ENCODE measurements around the gene SCD. TPM values are rescaled to one million over a fixed set of nuclear protein-coding genes. Genes with fewer than 3 reads are reported as not detected.
A peak's percentile ranks its signal among the peaks of the same experiment; 100 is the strongest.

Gene SCD
- total and polyA plus RNA-seq, 7 donors, result 4.2 to 199 (median 13.6) TPM

DNA sequence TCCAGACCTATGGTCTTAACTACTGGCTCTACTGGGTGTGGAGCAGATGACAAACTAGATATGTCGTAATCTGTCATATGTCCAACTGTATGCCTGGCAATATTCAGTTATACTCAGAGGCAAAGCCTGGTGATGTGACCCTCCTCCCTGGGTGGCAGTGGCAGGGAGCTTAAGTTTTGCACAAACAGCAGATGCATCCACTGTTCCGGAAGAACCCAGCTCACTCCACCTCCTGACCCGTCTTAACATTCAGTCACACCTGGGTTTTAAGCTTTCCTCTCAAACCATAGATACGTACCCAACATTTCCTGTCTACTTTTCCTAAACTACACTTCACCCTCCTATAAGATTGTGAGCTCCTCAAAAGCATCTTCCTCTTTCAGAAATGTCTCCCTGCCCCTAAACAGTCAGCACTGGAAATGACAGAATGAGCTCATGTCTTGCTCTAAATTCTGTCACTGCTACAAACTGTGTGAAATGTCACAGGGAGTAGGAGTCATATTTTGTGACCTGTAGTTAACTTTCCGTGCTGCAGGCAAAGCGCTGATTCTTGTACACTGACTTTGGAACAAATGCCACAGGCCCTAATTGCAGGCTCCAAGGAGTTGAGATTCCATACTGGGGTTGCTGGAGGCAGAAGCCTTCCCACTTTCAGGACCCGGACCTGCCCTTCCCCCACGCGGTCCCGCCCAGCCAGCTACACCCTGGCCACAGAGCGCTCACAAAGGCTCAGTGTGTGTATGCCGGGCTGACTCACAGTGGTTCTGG, 23.9 kb downstream of the SCD start:
- no peaks in the 10 kb centered on the region for H3K36me3 ChIP-seq
- H3K27me3 ChIP-seq, result no peaks in the 10 kb centered on the region
- no peaks in the 10 kb centered on the region for H3K9me3 ChIP-seq
- intact Hi-C loops (cut with DNase I), result loop anchor here (5.0 kb wide), 2 partner anchors 34 to 84 kb away; partner anchors contain the start of gene BLOC1S2
- peak overlapping the region; percentile 66 to 97 (median 80) for H3K27ac ChIP-seq
- no peak overlapping the region for H3K4me3 ChIP-seq
- H3K4me1 ChIP-seq, result peaks cover 0 to 31% (median 28%) of the 10 kb centered on the region in 4 donors
- peak; percentile 85 for DNase-seq
- 5 to 22% methylated on average over 12 of the region's 12 CpGs for WGBS, 2 donors
- TF ChIP-seq EP300 (IDR thresholded peaks at IDR 0.05) (no peak), POLR2A (IDR thresholded peaks at IDR 0.05) (peak in 1 of 2 donors; percentile 47), POLR2AphosphoS5 (IDR thresholded peaks at IDR 0.05) (peak in 3 of 4 donors; percentile 50 to 53 (median 52))
- TF ChIP-seq, protein P1, sequence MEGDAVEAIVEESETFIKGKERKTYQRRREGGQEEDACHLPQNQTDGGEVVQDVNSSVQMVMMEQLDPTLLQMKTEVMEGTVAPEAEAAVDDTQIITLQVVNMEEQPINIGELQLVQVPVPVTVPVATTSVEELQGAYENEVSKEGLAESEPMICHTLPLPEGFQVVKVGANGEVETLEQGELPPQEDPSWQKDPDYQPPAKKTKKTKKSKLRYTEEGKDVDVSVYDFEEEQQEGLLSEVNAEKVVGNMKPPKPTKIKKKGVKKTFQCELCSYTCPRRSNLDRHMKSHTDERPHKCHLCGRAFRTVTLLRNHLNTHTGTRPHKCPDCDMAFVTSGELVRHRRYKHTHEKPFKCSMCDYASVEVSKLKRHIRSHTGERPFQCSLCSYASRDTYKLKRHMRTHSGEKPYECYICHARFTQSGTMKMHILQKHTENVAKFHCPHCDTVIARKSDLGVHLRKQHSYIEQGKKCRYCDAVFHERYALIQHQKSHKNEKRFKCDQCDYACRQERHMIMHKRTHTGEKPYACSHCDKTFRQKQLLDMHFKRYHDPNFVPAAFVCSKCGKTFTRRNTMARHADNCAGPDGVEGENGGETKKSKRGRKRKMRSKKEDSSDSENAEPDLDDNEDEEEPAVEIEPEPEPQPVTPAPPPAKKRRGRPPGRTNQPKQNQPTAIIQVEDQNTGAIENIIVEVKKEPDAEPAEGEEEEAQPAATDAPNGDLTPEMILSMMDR (IDR thresholded peaks at IDR 0.05), result no peak

DNA sequence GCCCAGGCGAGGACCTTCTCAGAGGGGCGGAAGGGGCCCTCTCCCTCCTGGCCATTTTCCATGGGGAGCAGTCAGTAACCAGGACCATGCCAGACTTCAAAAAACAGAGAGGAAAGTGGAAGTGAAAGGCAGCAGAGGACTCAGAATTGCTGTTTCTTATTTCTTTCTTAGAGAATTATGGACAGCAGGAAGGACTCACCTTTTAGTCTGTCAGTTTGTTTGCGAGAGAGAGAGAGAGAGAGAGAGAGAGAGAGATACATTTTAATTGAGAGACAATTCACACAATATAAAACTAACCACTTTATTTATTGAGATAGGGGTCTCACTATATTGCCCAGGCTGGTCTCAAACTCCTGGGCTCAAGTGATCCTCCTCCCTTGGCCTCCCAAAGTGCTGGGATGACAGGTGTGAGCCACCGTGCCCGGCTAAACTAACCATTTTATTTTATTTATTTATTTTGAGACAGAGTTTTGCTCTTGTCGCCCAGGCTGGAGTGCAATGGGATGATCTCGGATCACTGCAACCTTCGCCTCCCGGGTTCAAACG, 24.5 kb downstream of the SCD start:
- Histone ChIP-seq H3K4me1 (peaks cover 0 to 31% (median 28%) of the 10 kb centered on the region in 4 donors), H3K36me3 (no peaks in the 10 kb centered on the region), H3K4me3 (no peak overlapping the region), H3K27ac (peak overlapping the region; percentile 66 to 97 (median 80)), H3K9me3 (no peaks in the 10 kb centered on the region), H3K27me3 (no peaks in the 10 kb centered on the region)
- 40 to 67% methylated on average over 10 of the region's 10 CpGs for WGBS, 2 donors
- no peak for DNase-seq
- intact Hi-C loops (cut with DNase I), result loop anchor here (5.0 kb wide), 2 partner anchors 34 to 84 kb away; partner anchors contain the start of gene BLOC1S2
- no peak for TF ChIP-seq POLR2AphosphoS5 (IDR thresholded peaks at IDR 0.05)
- no peak for TF ChIP-seq POLR2A (IDR thresholded peaks at IDR 0.05)
- TF ChIP-seq, protein P1 (IDR thresholded peaks at IDR 0.05), result no peak
- TF ChIP-seq EP300 (IDR thresholded peaks at IDR 0.05), result no peak

DNA sequence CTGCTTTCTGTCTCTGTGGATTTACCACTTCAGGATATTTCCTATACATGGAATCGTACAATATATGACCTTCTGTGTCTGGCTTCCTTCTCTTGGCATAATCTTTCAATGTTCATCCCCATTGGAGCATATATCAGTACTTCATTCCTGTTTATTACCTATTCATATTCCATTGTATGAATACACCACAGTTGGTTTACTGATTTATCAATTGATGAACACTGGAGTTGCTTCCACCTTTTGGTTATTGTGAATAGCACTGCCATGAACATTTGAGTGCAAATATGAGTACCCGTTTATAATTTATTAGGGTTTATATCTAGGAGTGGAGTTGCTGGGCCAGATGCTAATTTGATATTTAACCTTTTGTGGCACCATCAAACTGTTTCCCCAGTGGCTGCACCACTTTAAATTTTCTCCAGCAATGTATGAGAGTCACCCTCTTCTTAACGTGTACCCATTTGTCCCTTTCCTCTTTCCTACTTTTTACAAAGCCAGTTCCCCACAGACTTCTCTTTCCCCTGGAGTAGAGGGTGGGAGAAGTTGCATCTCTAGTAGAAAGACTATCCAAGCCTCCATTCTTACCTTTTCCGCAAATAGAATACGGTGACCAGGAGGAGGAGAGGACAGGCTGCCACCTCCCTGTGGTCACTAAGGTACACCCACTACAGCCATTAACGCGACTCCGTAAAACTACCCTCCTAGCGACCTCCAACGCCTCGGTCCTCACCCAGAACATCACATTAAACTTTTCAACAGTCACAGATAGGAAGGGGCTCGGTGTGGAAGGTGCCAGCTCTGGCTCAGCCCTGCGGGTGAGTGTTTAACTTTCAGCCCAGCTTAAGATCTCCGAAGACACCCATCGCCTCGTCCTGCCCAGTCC, 25.6 kb downstream of the SCD start:
- Histone ChIP-seq H3K4me3 (peak overlapping the region; percentile 41 to 80 (median 60)), H3K4me1 (peaks cover 0 to 31% (median 28%) of the 10 kb centered on the region in 4 donors), H3K27ac (peak overlapping the region; percentile 90 to 99 (median 96)), H3K36me3 (no peaks in the 10 kb centered on the region), H3K27me3 (no peaks in the 10 kb centered on the region), H3K9me3 (no peaks in the 10 kb centered on the region)
- intact Hi-C loops (cut with DNase I), result loop anchor here (5.0 kb wide), 2 partner anchors 35 to 85 kb away; partner anchors contain the start of gene BLOC1S2
- DNase-seq, result no peak
- 12 to 27% methylated on average over 16 of the region's 16 CpGs for whole genome bisulfite sequencing, 2 donors
- no peak for TF ChIP-seq EP300 (IDR thresholded peaks at IDR 0.05)
- no peak for TF ChIP-seq POLR2AphosphoS5 (IDR thresholded peaks at IDR 0.05)
- TF ChIP-seq POLR2A (IDR thresholded peaks at IDR 0.05), result no peak
- TF ChIP-seq, protein P1 (IDR thresholded peaks at IDR 0.05), result no peak

DNA sequence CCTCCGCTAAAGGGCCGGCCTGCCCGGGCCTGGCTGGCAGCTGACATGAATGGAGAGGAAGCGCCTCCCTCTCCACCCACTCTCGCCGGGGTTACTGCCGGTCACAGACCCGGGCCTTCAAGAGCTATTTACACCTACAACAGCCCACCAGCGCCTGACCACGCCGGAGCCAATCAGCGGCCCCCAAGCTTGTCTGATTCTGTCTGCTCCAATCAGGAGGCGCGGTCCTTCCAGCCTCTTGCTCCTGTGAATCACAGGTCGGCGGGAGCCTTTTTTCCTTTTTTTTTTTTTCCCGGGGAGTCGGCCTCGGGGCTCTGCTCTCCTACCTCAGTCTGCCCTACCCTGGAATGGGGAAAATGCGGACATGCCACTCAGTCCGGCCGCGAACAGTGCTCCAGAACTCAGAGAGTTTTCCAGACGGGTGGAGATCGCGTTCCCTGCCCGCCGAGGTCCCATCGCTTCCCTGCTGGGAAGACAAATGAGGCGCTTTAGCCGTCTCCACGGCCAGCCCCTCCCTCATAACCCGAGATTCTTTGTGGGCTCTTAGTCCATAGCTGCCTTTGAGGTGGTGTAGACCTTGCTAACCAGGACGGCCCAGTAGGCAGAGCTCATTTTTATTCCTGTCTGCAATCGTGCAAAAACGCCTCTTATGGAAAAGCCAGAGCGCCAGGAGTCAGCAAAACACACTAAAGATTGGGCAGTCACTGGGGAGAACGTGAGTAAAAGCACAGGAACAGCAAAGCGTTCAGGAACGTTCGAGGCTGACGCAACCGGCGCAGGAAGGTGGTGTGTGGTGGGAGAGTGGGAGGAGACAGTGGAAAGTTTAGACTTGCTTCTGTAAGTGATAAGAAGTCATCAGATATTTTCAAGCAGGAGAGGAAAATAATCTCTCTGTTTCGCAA, 26.5 kb downstream of the SCD start:
- Histone ChIP-seq H3K4me3 (peak overlapping the region; percentile 41 to 80 (median 60)), H3K27ac (peak overlapping the region; percentile 90 to 99 (median 96)), H3K9me3 (no peaks in the 10 kb centered on the region), H3K27me3 (no peaks in the 10 kb centered on the region), H3K36me3 (no peaks in the 10 kb centered on the region), H3K4me1 (peaks cover 0 to 31% (median 28%) of the 10 kb centered on the region in 4 donors)
- 0% methylated on average over 45 of the region's 45 CpGs for WGBS, 2 donors
- peak; percentile 99 for DNase-seq
- TF ChIP-seq EP300 (IDR thresholded peaks at IDR 0.05) (peak in 1 of 4 donors; percentile 19), POLR2AphosphoS5 (IDR thresholded peaks at IDR 0.05) (peak; percentile 69 to 87 (median 80)), POLR2A (IDR thresholded peaks at IDR 0.05) (peak in 1 of 2 donors; percentile 36)
- TF ChIP-seq, protein P1 (IDR thresholded peaks at IDR 0.05), result no peak
- intact Hi-C loops (cut with DNase I), result loop anchor here (5.0 kb wide), 2 partner anchors 36 to 86 kb away; partner anchors contain the start of gene BLOC1S2

All from sigmoid colon (tissue), 7 donors.